ENCODE measurements around the gene ZNF512. TPM values are rescaled to one million over a fixed set of nuclear protein-coding genes. Genes with fewer than 3 reads are reported as not detected.

The ZNF512 gene
- total RNA-seq, 1 experiment from 2014 or later, result not detected

Other genes with a start within 250 kb of the ZNF512 start
- gene GTF3C2, start 226.3 kb upstream of the ZNF512 start, total RNA-seq (2014; rRNA removed), result 82.2 and 98.1 TPM in 2 replicates
- 35.8 and 43.9 TPM in 2 replicates for gene EIF2B4, start 212.7 kb upstream of the ZNF512 start, total RNA-seq (2014; rRNA removed)
- gene SNX17, start 212.4 kb upstream of the ZNF512 start, total RNA-seq (2014; rRNA removed), result 99.6 and 110 TPM in 2 replicates
- 7.4 and 9.7 TPM in 2 replicates for gene ZNF513, start 202.3 kb upstream of the ZNF512 start, total RNA-seq (2014; rRNA removed)
- gene PPM1G, start 173.5 kb upstream of the ZNF512 start, total RNA-seq (2014; rRNA removed), result 122 and 133 TPM in 2 replicates
- 66.6 and 69.3 TPM in 2 replicates for gene NRBP1, start 154.4 kb upstream of the ZNF512 start, total RNA-seq (2014; rRNA removed)
- gene KRTCAP3, start 140.7 kb upstream of the ZNF512 start, total RNA-seq (2014; rRNA removed), result 0.22 TPM in 1 of 2 replicates, not detected in the other
- 12.8 and 22.9 TPM in 2 replicates for gene IFT172, start 93.3 kb upstream of the ZNF512 start, total RNA-seq (2014; rRNA removed)
- gene FNDC4, start 87.8 kb upstream of the ZNF512 start, total RNA-seq (2014; rRNA removed), result 1.7 and 4.7 TPM in 2 replicates
- gene GCKR, start 86.2 kb upstream of the ZNF512 start, total RNA-seq (2014; rRNA removed), result not detected in 2 replicates
- gene CCDC121, start 46.0 kb downstream of the ZNF512 start, total RNA-seq (2014; rRNA removed), result 0.87 and 2.7 TPM in 2 replicates
- gene GPN1, start 46.0 kb downstream of the ZNF512 start, total RNA-seq (2014; rRNA removed), result 40.9 and 46.8 TPM in 2 replicates
- 23.4 and 27.2 TPM in 2 replicates for gene SUPT7L, start 80.6 kb downstream of the ZNF512 start, total RNA-seq (2014; rRNA removed)
- gene SLC4A1AP, start 80.8 kb downstream of the ZNF512 start, total RNA-seq (2014; rRNA removed), result 29.1 and 30.3 TPM in 2 replicates
- gene MRPL33, start 188.7 kb downstream of the ZNF512 start, total RNA-seq (2014; rRNA removed), result 95.7 and 110 TPM in 2 replicates